Measurements from ENCODE around the gene PFKFB4.

- TF ChIP-seq POLR2A (IDR thresholded peaks at IDR 0.05) (no peak), CTCF (IDR thresholded peaks at IDR 0.05) (no peak)
These were observed 38.5 kb downstream of the PFKFB4 start for GRCh38 chr3:48518069-48518468.

All from sigmoid colon (tissue), 3 donors.